IMR-90 (cell line): ENCODE data around the gene SPATS2L. TPM values are rescaled to one million over a fixed set of nuclear protein-coding genes. Genes with fewer than 3 reads are reported as not detected.
A peak's percentile ranks its signal among the peaks of the same experiment; 100 is the strongest.

Experiments used
- ATAC-seq: fragments of 200-7000 bp; cut with Tn5 transposase; 2 replicates; pipeline ENCODE4 v1.9.1; 2020; ENCODE audit warnings: low read depth, mild to moderate bottlenecking, moderate library complexity
- BruUV-seq: library from RNA; stranded (reverse); fragments of 400-500 nt; replicated peaks from 2 replicates; lab custom pipeline; 2021; lab: Mats Ljungman, UMichigan
- CTCF ChIA-PET: fragments of 300-600 bp; formaldehyde crosslinking; extraction: SDS; loops from one replicate; lab custom pipeline; 2021; ENCODE audit warnings: antibody characterized with exemption; lab: Yijun Ruan, JAX
- POLR2A ChIA-PET: fragments of 300-600 bp; sonication (Branson Sonifier 250); formaldehyde crosslinking; loops from one replicate; lab custom pipeline; 2022; ENCODE audit warnings: antibody characterized with exemption; ENCODE audit not compliant: unreplicated experiment; lab: Charles Lee
- DNase-seq: peaks from one replicate; pipeline ENCODE4 v3.0.0; 2013
- H2AFZ ChIP-seq: replicated peaks from 2 replicates; pipeline ENCODE3; 2013; ENCODE audit warnings: low read length, mild to moderate bottlenecking; ENCODE audit not compliant: poor library complexity
- H2AK5ac ChIP-seq: 2 replicates; pipeline ENCODE4 v1.6.1; 2013; ENCODE audit warnings: low read depth, low read length, inconsistent platforms
- H2AK9ac ChIP-seq: replicated peaks from 2 replicates; pipeline ENCODE3; 2013; ENCODE audit warnings: mild to moderate bottlenecking, low read depth, low read length, moderate library complexity; ENCODE audit not compliant: poor library complexity
- H2BK120ac ChIP-seq: 2 replicates; pipeline ENCODE4 v1.6.1; 2013; ENCODE audit warnings: low read depth, low read length, inconsistent platforms
- H2BK15ac ChIP-seq: 3 replicates; pipeline ENCODE4 v1.6.1; 2013; ENCODE audit warnings: low read depth, low read length, inconsistent platforms
- H2BK20ac ChIP-seq: 2 replicates; pipeline ENCODE4 v1.6.1; 2013; ENCODE audit warnings: low read depth, mild to moderate bottlenecking, inconsistent platforms, low read length, moderate library complexity
- H2BK5ac ChIP-seq: 2 replicates; pipeline ENCODE4 v1.6.1; 2013; ENCODE audit warnings: mild to moderate bottlenecking, low read depth, low read length, inconsistent platforms; ENCODE audit not compliant: poor library complexity, severe bottlenecking
- H3K14ac ChIP-seq: replicated peaks from 2 replicates; pipeline ENCODE4 v1.6.1; 2013; ENCODE audit warnings: low read depth, low read length, inconsistent platforms
- H3K18ac ChIP-seq: 2 replicates; pipeline ENCODE4 v1.6.1; 2013; ENCODE audit warnings: low read depth, low read length, control low read depth
- H3K23ac ChIP-seq: 2 replicates; pipeline ENCODE4 v1.6.1; 2013; ENCODE audit warnings: low read depth, low read length, inconsistent platforms
- H3K27ac ChIP-seq: 2 replicates; pipeline ENCODE4 v1.5.1; 2013; ENCODE audit warnings: mild to moderate bottlenecking, control low read depth, low read length; ENCODE audit not compliant: insufficient read depth
- H3K27me3 ChIP-seq: 2 replicates; pipeline ENCODE4 v1.6.1; 2013; ENCODE audit warnings: low read length; ENCODE audit not compliant: control insufficient read depth, insufficient read depth
- H3K36me3 ChIP-seq: 2 replicates; pipeline ENCODE4 v1.6.1; 2013; ENCODE audit warnings: low read length, mixed read lengths; ENCODE audit not compliant: control insufficient read depth, insufficient read depth
- H3K4ac ChIP-seq: 2 replicates; pipeline ENCODE4 v1.6.1; 2013; ENCODE audit warnings: low read depth, low read length, inconsistent platforms
- H3K4me1 ChIP-seq: 2 replicates; pipeline ENCODE4 v1.6.1; 2013; ENCODE audit warnings: low read length, mixed read lengths; ENCODE audit not compliant: control insufficient read depth, insufficient read depth
- H3K4me2 ChIP-seq: 2 replicates; pipeline ENCODE4 v1.6.1; 2013; ENCODE audit warnings: low read depth, mild to moderate bottlenecking, control low read depth, low read length, moderate library complexity
- H3K4me3 ChIP-seq: 2 replicates; pipeline ENCODE4 v1.5.1; 2013; ENCODE audit warnings: low read depth, mild to moderate bottlenecking, control low read depth, low read length, moderate library complexity; ENCODE audit not compliant: insufficient read depth
- H3K56ac ChIP-seq: 2 replicates; pipeline ENCODE4 v1.6.1; 2013; ENCODE audit warnings: low read length, inconsistent platforms; ENCODE audit not compliant: insufficient read depth; ENCODE audit errors: extremely low read depth
- H3K79me1 ChIP-seq, 2 experiments: 2 replicates each; pipeline ENCODE4 v1.6.1; 2013; ENCODE audit warnings: low read length in 2 of 2, inconsistent platforms in 1 of 2, low read depth in 1 of 2
- H3K9ac ChIP-seq: 2 replicates; pipeline ENCODE4 v1.6.1; 2013; ENCODE audit warnings: low read depth, low read length, control low read depth
- H3K9me1 ChIP-seq: 2 replicates; pipeline ENCODE4 v1.6.1; 2013; ENCODE audit warnings: low read length, inconsistent platforms; ENCODE audit not compliant: insufficient read depth
- H3K9me3 ChIP-seq: 2 replicates; pipeline ENCODE4 v1.6.1; 2013; ENCODE audit warnings: low read length; ENCODE audit not compliant: control insufficient read depth, insufficient read depth
- H4K20me1 ChIP-seq: 2 replicates; pipeline ENCODE4 v1.6.1; 2013; ENCODE audit warnings: low read length, inconsistent platforms; ENCODE audit not compliant: insufficient read depth
- H4K5ac ChIP-seq: 2 replicates; pipeline ENCODE4 v1.6.1; 2013; ENCODE audit warnings: mild to moderate bottlenecking, low read depth, low read length, control low read depth
- H4K8ac ChIP-seq, 2 experiments: 2 replicates each; pipeline ENCODE4 v1.6.1; 2013; ENCODE audit warnings: low read depth in 2 of 2, low read length in 2 of 2, control low read depth in 1 of 2, inconsistent platforms in 1 of 2
- H4K91ac ChIP-seq: 2 replicates; pipeline ENCODE4 v1.6.1; 2013; ENCODE audit warnings: low read depth, low read length, inconsistent platforms; ENCODE audit not compliant: insufficient read depth
- BHLHE40 ChIP-seq: fragments of 150-350 bp; IDR thresholded peaks from 2 replicates; pipeline ENCODE4 v1.6.1; 2016; ENCODE audit warnings: mild to moderate bottlenecking, low read depth, low read length
- CEBPB ChIP-seq: IDR thresholded peaks from 2 replicates; pipeline ENCODE4 v1.6.1; 2012; ENCODE audit warnings: low read depth, low read length, improper control_type of control experiment
- CHD1 ChIP-seq: IDR thresholded peaks from 2 replicates; pipeline ENCODE4 v1.6.1; 2012; ENCODE audit warnings: low read depth, low read length, improper control_type of control experiment
- CTCF ChIP-seq: conservative IDR thresholded peaks from 2 replicates; pipeline ENCODE4 v1.5.1; 2012; ENCODE audit warnings: mild to moderate bottlenecking, low read depth, low read length, improper control_type of control experiment
- ELK1 ChIP-seq: fragments of 150-350 bp; IDR thresholded peaks from 2 replicates; pipeline ENCODE4 v1.6.1; 2016; ENCODE audit warnings: low read depth, mild to moderate bottlenecking, low read length, moderate library complexity, borderline replicate concordance
- FOS ChIP-seq: fragments of 150-350 bp; IDR thresholded peaks from 2 replicates; pipeline ENCODE4 v1.6.1; 2016; ENCODE audit warnings: low read depth, low read length
- MAFK ChIP-seq: IDR thresholded peaks from 2 replicates; pipeline ENCODE4 v1.6.1; 2012; ENCODE audit warnings: low read depth, low read length, improper control_type of control experiment
- MAZ ChIP-seq: IDR thresholded peaks from 2 replicates; pipeline ENCODE4 v1.6.1; 2012; ENCODE audit warnings: low read depth, mild to moderate bottlenecking, low read length, improper control_type of control experiment, moderate library complexity, borderline replicate concordance
- NFE2L2 ChIP-seq: fragments of 150-350 bp; IDR thresholded peaks from 2 replicates; pipeline ENCODE4 v1.6.1; 2016; ENCODE audit warnings: low read depth, mild to moderate bottlenecking, low read length
- POLR2A ChIP-seq: IDR thresholded peaks from 2 replicates; pipeline ENCODE4 v1.6.1; 2012; ENCODE audit warnings: mild to moderate bottlenecking, low read depth, low read length
- RAD21 ChIP-seq: IDR thresholded peaks from 2 replicates; pipeline ENCODE4 v1.6.1; 2012; ENCODE audit warnings: low read length, improper control_type of control experiment
- RCOR1 ChIP-seq: IDR thresholded peaks from 2 replicates; pipeline ENCODE4 v1.6.1; 2012; ENCODE audit warnings: mild to moderate bottlenecking, low read length, improper control_type of control experiment; ENCODE audit not compliant: insufficient replicate concordance
- RFX5 ChIP-seq: IDR thresholded peaks from 2 replicates; pipeline ENCODE4 v1.8.0; 2012; ENCODE audit warnings: low read depth, mild to moderate bottlenecking, low read length, moderate library complexity
- USF2 ChIP-seq: fragments of 150-350 bp; IDR thresholded peaks from 2 replicates; pipeline ENCODE4 v1.6.1; 2017; ENCODE audit warnings: mild to moderate bottlenecking, antibody characterized with exemption, low read length, low read depth
- WGBS, 2 experiments: methylation state at CpG; one replicate each; pipeline versions ENCODE4 v1.1.5 to v1.1.7; 2013; ENCODE audit warnings: missing lambda C conversion rate in 2 of 2; ENCODE audit not compliant: insufficient read length in 1 of 2; ENCODE audit errors: extremely low coverage in 2 of 2; 5-methylcytosine and 5-hydroxymethylcytosine counted together
- dilution Hi-C: fragments of 300-500 bp; cut with HindIII; formaldehyde crosslinking; loops from one replicate; pipeline ENCODE4 v1.14.3; 2018; ENCODE audit warnings: low sequenced_read_pairs; ENCODE audit not compliant: unreplicated experiment
- in situ Hi-C: fragments of 300-500 bp; cut with MboI; formaldehyde crosslinking; loops from 3 replicates; pipeline ENCODE4 v1.14.3; 2019; ENCODE audit warnings: low sequenced_read_pairs, inconsistent platforms, mixed read lengths
- intact Hi-C: fragments of 100-400 bp; cut with micrococcal nuclease; formaldehyde crosslinking; loops from 2 replicates; pipeline ENCODE4 v1.10.0; 2022
- polyA plus RNA-seq, 3 experiments: library from polyadenylated mRNA; depleted of rRNA; stranded (reverse); fragments of >200 nt; gene quantifications; 2 replicates each; pipeline ENCODE4 v1.2.3, GENCODE V29; 2012; ENCODE audit warnings: low replicate concordance in 1 of 3
- total RNA-seq: library from RNA; depleted of rRNA; stranded (reverse); fragments of >200 nt; gene quantifications from 2 replicates; pipeline ENCODE4 v1.2.3, GENCODE V29; 2012

SPATS2L gene
- total and polyA plus RNA-seq, 2 of the 4 experiments (the other 2 are of a cell fraction), result 118 to 155 TPM

GRCh38 chr2:200274116-200275075 is 32.1 kb upstream of the SPATS2L start:
- Histone ChIP-seq H3K9me1 (no peaks in the 10 kb centered on the region; the same call in 1 of the 2 replicates), H4K20me1 (no peaks in the 10 kb centered on the region), H4K91ac (no peak overlapping the region), H3K36me3 (no peaks in the 10 kb centered on the region), H3K18ac (no peak overlapping the region), H2BK15ac (no peak overlapping the region), H3K27me3 (no peaks in the 10 kb centered on the region), H2AK5ac (no peak overlapping the region), H4K8ac (no peak overlapping the region), H3K4ac (no peak overlapping the region), H3K14ac (no peak overlapping the region), H3K56ac (no peak overlapping the region), H4K5ac (no peak overlapping the region), H3K79me1 (no peaks in the 10 kb centered on the region), H3K4me1 (no peaks in the 10 kb centered on the region; the same call in 1 of the 2 replicates), H2AK9ac (no peak overlapping the region), H3K9me3 (no peaks in the 10 kb centered on the region), H2AFZ (no peak overlapping the region), H3K4me3 (no peak overlapping the region), H3K23ac (no peak overlapping the region), H3K9ac (no peak overlapping the region), H2BK5ac (no peak overlapping the region), H3K4me2 (no peak overlapping the region), H3K27ac (no peak overlapping the region), H2BK120ac (no peak overlapping the region), H2BK20ac (no peak overlapping the region)
- ChIA-PET POLR2A (interaction anchor here (0.6 kb wide), 1 partner anchor 34 kb away, joined by 3 read pairs; no protein-coding TSS in a partner anchor), CTCF (interaction anchor here (0.5 kb wide), 1 partner anchor 602 kb away, joined by 3 read pairs; no protein-coding TSS in a partner anchor)
- WGBS, 2 experiments, result no CpG with 5 or more reads among the region's 7 CpGs
- dilution Hi-C loops, result no loop called here
- DNase-seq (peak; percentile 44), ATAC-seq (peak; percentile 49; the same call in 1 of the 2 replicates)
- intact Hi-C loops, result no loop called here
- in situ Hi-C loops, result no loop called here
- no TSS peak for BruUV-seq
- TF ChIP-seq ELK1 (no peak), POLR2A (no peak), CTCF (no peak), RCOR1 (no peak), MAFK (no peak), CEBPB (no peak), MAZ (no peak), USF2 (no peak), RAD21 (no peak), RFX5 (no peak), CHD1 (no peak), FOS (no peak), NFE2L2 (no peak), BHLHE40 (no peak)
